GM12891 (cell line): ENCODE results near the gene C4BPA.
A peak's percentile ranks its signal among the peaks of the same experiment; 100 is the strongest.

ENCODE experiments used
- DNase-seq: peaks from one replicate; pipeline ENCODE4 v3.0.0; 2011; ENCODE audit warnings: low spot score; ENCODE audit not compliant: insufficient read length
- FAIRE-seq: peaks from 2 replicates; lab custom pipeline; 2011; peaks lifted over from hg19 to GRCh38; lab: Jason Lieb, UNC
- PAX5 ChIP-seq: IDR thresholded peaks from 2 replicates; pipeline ENCODE4 v1.6.1; 2011; ENCODE audit warnings: low read length, moderate library complexity, mild to moderate bottlenecking; ENCODE audit not compliant: insufficient read depth, severe bottlenecking
- POLR2A ChIP-seq: IDR thresholded peaks from 2 replicates; pipeline ENCODE4 v1.6.1; 2011; ENCODE audit warnings: low read depth, low read length, control low read depth
- POLR2AphosphoS5 ChIP-seq: IDR thresholded peaks from 2 replicates; pipeline ENCODE4 v1.6.1; 2011; ENCODE audit warnings: low read depth, low read length, control low read depth
- POU2F2 ChIP-seq: IDR thresholded peaks from 2 replicates; pipeline ENCODE4 v1.6.1; 2011; ENCODE audit warnings: low read depth, mild to moderate bottlenecking, control low read depth, low read length, moderate library complexity
- SPI1 ChIP-seq: IDR thresholded peaks from 2 replicates; pipeline ENCODE4 v1.6.1; 2011; ENCODE audit warnings: low read depth, low read length, control low read depth
- TAF1 ChIP-seq: IDR thresholded peaks from 2 replicates; pipeline ENCODE4 v1.6.1; 2011; ENCODE audit warnings: low read depth, low read length, control low read depth

The C4BPA gene

GRCh38 chr1:207088161-207088560, 15.9 kb upstream of the C4BPA start:
- FAIRE-seq, result no peak
- no peak for DNase-seq
- no peak for TF ChIP-seq TAF1
- TF ChIP-seq SPI1, result no peak
- TF ChIP-seq POLR2AphosphoS5, result no peak
- TF ChIP-seq PAX5, result no peak
- no peak for TF ChIP-seq POU2F2
- no peak for TF ChIP-seq POLR2A

DNA sequence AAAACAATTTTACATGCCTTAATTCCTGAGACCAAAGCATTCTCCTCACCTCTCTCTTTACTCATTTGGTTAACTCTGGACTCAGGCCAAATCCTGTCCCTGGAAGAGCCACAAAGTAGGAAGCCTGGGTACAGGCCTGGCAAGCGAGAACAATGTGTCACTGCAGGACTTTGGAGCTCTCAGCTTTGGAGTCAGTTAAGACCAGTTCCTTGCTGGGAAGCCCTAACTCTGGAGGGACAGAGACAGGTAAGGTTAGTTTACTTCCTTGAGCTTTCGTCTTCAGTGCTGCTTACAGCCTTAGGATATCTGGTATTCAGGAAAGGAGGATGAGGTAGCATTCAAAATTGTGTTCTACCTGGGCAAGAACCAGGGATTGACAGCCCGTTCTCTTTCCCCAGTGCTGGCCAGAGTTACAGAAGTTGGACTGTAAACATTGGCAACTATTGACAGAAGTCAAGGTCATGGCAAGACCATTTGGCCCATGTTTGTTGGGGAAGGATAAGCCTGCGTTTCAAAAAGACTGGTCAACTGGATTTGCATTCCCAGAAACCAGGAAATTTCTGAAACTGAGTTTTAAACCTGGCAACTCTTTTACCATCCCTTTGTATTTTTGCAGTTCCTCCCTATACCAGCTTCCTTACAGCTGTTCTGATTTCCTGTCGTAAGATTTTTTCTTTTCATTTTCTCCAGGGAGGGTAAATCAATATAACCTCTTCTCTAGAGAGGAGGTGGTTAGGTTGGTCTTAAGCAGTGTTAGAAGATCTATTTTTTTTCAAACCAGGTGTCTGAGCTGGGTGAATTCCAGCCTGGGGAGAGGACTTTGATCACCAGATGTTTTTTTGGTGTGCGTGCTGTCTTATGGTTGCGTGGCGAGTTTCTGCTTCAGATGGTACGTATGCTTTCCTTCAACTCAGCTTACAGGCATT, 15.1 kb upstream of the C4BPA start, which contains the start of gene C4BPB:
TSS of gene C4BPB (plus strand) at position 160 of the 926 bp plus-strand sequence. CDS start at position 832, 672 bp downstream.
- DNase-seq, result no peak
- FAIRE-seq, result peak; percentile 43
- TF ChIP-seq SPI1, result peak; percentile 20; the same call in 1 of the 2 replicates
- TF ChIP-seq TAF1, result no peak

DNA sequence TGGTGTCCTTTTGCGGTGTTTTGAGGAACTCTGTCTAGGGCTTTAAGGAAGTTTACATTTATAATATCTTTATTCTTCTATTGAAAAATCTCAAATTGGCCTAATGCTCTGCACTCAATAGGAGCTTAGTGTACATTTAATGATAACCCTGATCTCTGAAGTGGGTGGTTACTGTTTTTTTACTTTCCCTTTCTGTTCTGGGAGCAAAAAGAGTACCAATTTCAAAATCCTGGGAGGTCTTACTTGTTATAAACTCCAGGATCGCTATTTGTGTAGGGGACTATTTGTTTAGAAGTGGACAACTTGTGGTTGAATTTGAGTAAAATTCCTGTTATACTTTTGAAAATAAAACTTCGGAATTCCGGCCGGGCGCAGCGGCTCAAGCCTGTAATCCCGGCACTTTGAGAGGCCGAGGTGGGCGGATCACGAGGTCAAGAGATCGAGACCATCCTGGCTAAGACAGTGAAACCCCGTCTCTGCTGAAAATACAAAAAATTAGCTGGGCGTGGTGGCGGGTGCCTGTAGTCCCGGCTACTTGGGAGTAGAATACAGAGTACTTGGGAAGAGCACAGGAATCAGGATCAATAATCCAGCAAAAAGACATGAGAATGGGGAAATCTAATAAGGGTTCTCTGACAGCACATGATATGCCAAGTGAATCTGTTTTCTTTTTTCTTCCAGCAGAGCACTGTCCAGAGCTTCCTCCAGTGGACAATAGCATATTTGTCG, 14.2 kb upstream of the C4BPA start:
- no peak for FAIRE-seq

GRCh38 chr1:207091200-207091908, 12.7 kb upstream of the C4BPA start:
- DNase-seq (no peak), FAIRE-seq (peak; percentile 69)
- TF ChIP-seq POLR2A (no peak), SPI1 (no peak), POLR2AphosphoS5 (no peak), TAF1 (no peak), POU2F2 (no peak), PAX5 (no peak)

More for the DNA sequence above, 14.2 kb upstream of the C4BPA start:
- TF ChIP-seq POLR2AphosphoS5 (no peak), POU2F2 (no peak), SPI1 (no peak), PAX5 (no peak), TAF1 (no peak)
- DNase-seq, result no peak

DNA sequence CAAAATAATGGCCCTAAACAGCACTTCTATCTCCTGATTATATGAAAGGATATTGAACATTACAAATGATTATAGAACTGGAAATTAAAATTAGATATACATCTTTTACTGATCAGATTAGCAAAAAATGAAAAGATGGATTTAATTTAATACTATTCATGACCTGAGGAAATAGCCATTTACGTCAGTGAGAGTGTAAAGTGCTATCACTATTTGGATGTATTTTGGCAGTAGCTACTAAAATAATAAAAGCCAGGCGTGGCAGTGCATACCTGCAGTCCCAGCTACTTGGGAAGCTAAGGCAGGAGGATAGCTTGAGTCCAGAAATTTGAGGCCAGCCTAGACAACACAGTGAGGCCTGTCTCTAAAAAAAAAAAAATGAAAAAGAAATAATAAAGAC, 10.1 kb upstream of the C4BPA start:
- DNase-seq (no peak), FAIRE-seq (no peak)
- TF ChIP-seq SPI1, result no peak
- no peak for TF ChIP-seq POU2F2

DNA sequence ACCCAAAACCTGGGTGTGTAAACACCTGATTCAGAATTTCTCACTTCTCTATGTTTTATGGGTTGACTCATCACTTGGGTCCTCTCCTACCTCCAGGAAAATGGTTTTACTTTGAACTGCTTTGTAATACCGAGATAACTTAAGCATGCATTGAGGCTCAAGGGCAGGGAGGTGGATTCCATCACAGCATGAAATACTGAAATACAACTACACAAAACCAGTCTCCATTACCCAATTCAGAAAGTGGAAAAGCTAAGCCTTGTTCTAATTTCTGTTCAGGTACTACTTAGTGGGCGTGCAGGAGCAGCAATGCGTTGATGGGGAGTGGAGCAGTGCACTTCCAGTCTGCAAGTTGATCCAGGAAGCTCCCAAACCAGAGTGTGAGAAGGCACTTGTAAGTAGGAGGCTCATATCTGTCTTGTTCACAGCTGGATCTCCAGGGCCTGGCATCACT, 6.1 kb upstream of the C4BPA start:
- peak; percentile 18 for DNase-seq
- peak; percentile 87 for FAIRE-seq
- no peak for TF ChIP-seq TAF1
- peak; percentile 85 for TF ChIP-seq SPI1

DNA sequence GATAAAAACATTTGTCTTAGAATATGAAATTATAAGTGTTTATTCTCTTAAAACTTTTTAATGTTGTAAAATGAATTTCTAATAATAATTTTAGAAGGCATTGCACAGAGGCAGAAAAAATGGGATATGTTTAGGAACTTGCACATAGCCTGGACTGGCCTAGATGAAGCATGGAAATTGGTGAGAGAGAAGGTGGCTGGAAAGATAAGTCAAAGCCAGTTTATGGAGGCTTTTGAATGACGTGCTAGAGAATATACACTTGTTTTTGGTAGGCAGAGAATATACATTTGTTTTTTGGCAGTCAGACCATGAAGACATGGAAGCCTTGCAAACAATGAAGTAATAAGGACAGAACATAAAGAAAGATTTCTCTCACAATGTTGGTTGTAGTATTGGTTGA, 2.3 kb upstream of the C4BPA start:
- FAIRE-seq, result no peak
- DNase-seq, result no peak
- TF ChIP-seq TAF1, result no peak
- TF ChIP-seq PAX5, result no peak
- no peak for TF ChIP-seq SPI1
- TF ChIP-seq POU2F2, result no peak
- no peak for TF ChIP-seq POLR2AphosphoS5
- TF ChIP-seq POLR2A, result no peak

DNA sequence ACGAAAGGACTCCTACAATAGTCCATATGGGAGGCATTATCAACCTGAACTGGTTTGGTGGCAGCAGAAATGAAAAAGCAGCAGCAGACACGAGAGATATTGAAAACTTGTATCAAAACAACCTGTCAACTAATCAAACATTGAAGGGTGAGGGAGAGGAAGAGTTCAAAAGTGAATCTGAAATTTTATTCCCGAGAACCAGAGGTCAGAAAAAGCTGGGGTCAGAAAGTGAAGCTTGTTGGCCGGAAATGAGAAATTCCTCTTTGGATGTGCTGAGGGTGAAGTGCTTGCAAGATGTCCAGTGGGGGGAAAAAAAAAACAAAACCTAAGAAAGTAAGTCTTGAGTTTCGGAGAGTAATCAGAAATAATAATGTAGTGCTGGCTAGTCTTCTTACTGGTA, 1.9 kb upstream of the C4BPA start:
- no peak for FAIRE-seq
- DNase-seq, result no peak
- no peak for TF ChIP-seq POLR2A
- no peak for TF ChIP-seq PAX5
- TF ChIP-seq TAF1, result no peak
- TF ChIP-seq SPI1, result no peak

DNA sequence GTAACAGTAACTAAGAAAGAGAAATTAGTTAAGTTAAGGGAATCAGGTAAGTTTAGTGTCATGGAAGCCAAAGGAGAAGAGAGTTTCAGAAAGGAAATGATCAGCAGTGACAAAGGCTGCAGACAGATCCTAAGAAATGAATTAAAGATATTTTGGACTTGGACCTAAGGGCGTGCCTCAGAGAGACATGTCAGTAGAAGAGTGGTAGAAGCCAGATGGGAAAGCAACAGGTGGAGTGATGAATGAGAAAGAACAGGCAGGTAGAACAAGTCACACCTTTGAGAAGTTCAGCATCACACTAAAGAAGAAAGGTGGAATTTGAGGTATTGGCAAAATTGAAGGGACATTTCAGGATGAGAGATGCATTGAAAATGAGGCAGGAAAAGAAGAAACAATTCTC, 1.4 kb upstream of the C4BPA start:
- TF ChIP-seq SPI1 (no peak), POU2F2 (no peak), POLR2A (no peak), PAX5 (no peak), TAF1 (no peak), POLR2AphosphoS5 (no peak)
- FAIRE-seq, result no peak
- no peak for DNase-seq

GRCh38 chr1:207109004-207109403, 5.0 kb downstream of the C4BPA start:
- FAIRE-seq (no peak), DNase-seq (no peak)
- TF ChIP-seq POLR2AphosphoS5 (no peak), POLR2A (no peak), TAF1 (no peak), PAX5 (no peak), POU2F2 (no peak), SPI1 (no peak)
